Adipose tissue (tissue), 3 donors: ENCODE measurements around the gene FBP2. TPM values are rescaled to one million over a fixed set of nuclear protein-coding genes. Genes with fewer than 3 reads are reported as not detected.
"Not testable (repeated sequence)": the region's sequence is repeated elsewhere in the genome, so short reads cannot be mapped to it uniquely, and the experiment has no call there.

Experiments
- H3K27ac ChIP-seq: one replicate; pipeline ENCODE4 v1.5.1; 2013; ENCODE audit warnings: low read depth, low read length
- WGBS, 3 donors: extraction: QIAGEN DNeasy Blood & Tissue Kit; methylation state at CpG; one replicate each; pipeline ENCODE4 v1.1.7; 2013; 5-methylcytosine and 5-hydroxymethylcytosine counted together
- polyA plus RNA-seq, 3 donors: library from polyadenylated mRNA; stranded (reverse); fragments of 200-250 nt; gene quantifications; one replicate each; pipeline ENCODE4 v1.2.3, GENCODE V29; 2013
- donor health status: healthy with polysubstance abuse.
- donor health status: Bipolar disorder and iron deficiency.
- donor health status: healthy.

FBP2 gene
- polyA plus RNA-seq, 3 donors = 0.58 to 3.5 TPM; not detected in 1

- 74 to 86% (median 76%) methylated on average over 2 of the region's 2 CpGs for WGBS, 3 donors
- H3K27ac ChIP-seq = no peak overlapping the region
Observed at GRCh38 chr9:94576131-94576530, 17.5 kb downstream of the FBP2 start.

- H3K27ac ChIP-seq = no peak overlapping the region
- WGBS, 3 donors = 89 to 93% (median 91%) methylated on average over 17 of the region's 17 CpGs
Observed at GRCh38 chr9:94568972-94569712, 24.5 kb downstream of the FBP2 start.

GRCh38 chr9:94568250-94568889 is 25.3 kb downstream of the FBP2 start:
- 76 to 86% (median 77%) methylated on average over 3 of the region's 3 CpGs for WGBS, 3 donors
- H3K27ac ChIP-seq = no peak overlapping the region

- H3K27ac ChIP-seq = no peak overlapping the region
- WGBS, 3 donors = 80 to 92% (median 87%) methylated on average over 2 of the region's 2 CpGs
Observed at GRCh38 chr9:94567271-94567670, 26.4 kb downstream of the FBP2 start.

- H3K27ac ChIP-seq = no peak overlapping the region
Observed at GRCh38 chr9:94566550-94566949, 27.1 kb downstream of the FBP2 start.

- 76 to 79% (median 78%) methylated on average over 3 of the region's 3 CpGs for WGBS, 3 donors
- H3K27ac ChIP-seq = not testable (repeated sequence)
Observed at GRCh38 chr9:94564279-94564678, 29.3 kb downstream of the FBP2 start.

GRCh38 chr9:94563548-94563947 is 30.1 kb downstream of the FBP2 start:
- 62 to 89% (median 70%) methylated on average over 2 of the region's 2 CpGs for WGBS, 3 donors

GRCh38 chr9:94560237-94560636 is 33.4 kb downstream of the FBP2 start:
- H3K27ac ChIP-seq = no peak overlapping the region
- WGBS, 3 donors = 89 to 93% (median 91%) methylated on average over 6 of the region's 6 CpGs

More at GRCh38 chr9:94563548-94563947, 30.1 kb downstream of the FBP2 start:
- H3K27ac ChIP-seq = no peak overlapping the region

GRCh38 chr9:94557376-94557775 is 36.2 kb downstream of the FBP2 start:
- H3K27ac ChIP-seq = no peak overlapping the region
- 66 to 88% (median 84%) methylated on average over 4 of the region's 4 CpGs for WGBS, 3 donors

- 70 to 82% (median 80%) methylated on average over 40 of the region's 40 CpGs for WGBS, 3 donors
- H3K27ac ChIP-seq = no peak within 1 kb of the TSS
Observed at GRCh38 chr9:94554439-94555331, 38.9 kb downstream of the FBP2 start, which contains the start of gene PCAT7. Gene PCAT7 (plus strand): TSS chr9:94555083.

GRCh38 chr9:94554078-94554438 is 39.6 kb downstream of the FBP2 start:
- H3K27ac ChIP-seq = no peak overlapping the region
- WGBS, 3 donors = 74 to 90% (median 82%) methylated on average over 16 of the region's 16 CpGs

GRCh38 chr9:94553029-94553938 is 40.3 kb downstream of the FBP2 start:
- H3K27ac ChIP-seq = no peak overlapping the region
- 85 to 92% (median 90%) methylated on average over 29 of the region's 29 CpGs for WGBS, 3 donors

- H3K27ac ChIP-seq = no peak overlapping the region
- 64 to 80% (median 80%) methylated on average over 1 of the region's 1 CpG for WGBS, 3 donors
Observed at GRCh38 chr9:94545940-94546339, 47.7 kb downstream of the FBP2 start.

GRCh38 chr9:94544335-94544734 is 49.3 kb downstream of the FBP2 start:
- WGBS, 3 donors = 88 to 91% (median 91%) methylated on average over 2 of the region's 5 CpGs
- not testable (repeated sequence) for H3K27ac ChIP-seq

GRCh38 chr9:94538908-94539307 is 54.7 kb downstream of the FBP2 start:
- 90 to 95% (median 90%) methylated on average over 4 of the region's 4 CpGs for WGBS, 3 donors
- H3K27ac ChIP-seq = no peak overlapping the region

- 67 to 74% (median 67%) methylated on average over 4 of the region's 4 CpGs for WGBS, 3 donors
- no peak overlapping the region for H3K27ac ChIP-seq
Observed at GRCh38 chr9:94534901-94535300, 58.7 kb downstream of the FBP2 start.

GRCh38 chr9:94533601-94534000 is 60.0 kb downstream of the FBP2 start:
- WGBS, 3 donors = 87 to 91% (median 88%) methylated on average over 10 of the region's 10 CpGs
- no peak overlapping the region for H3K27ac ChIP-seq

GRCh38 chr9:94533155-94533554 is 60.5 kb downstream of the FBP2 start:
- 62 to 96% (median 94%) methylated on average over 1 of the region's 1 CpG for WGBS, 3 donors
- no peak overlapping the region for H3K27ac ChIP-seq
